ENCODE data around the gene RNF168.

- no peak for TF ChIP-seq MAFK (IDR thresholded peaks at IDR 0.05; ENCODE audit: low read depth, low read length)
- TF ChIP-seq NFE2L2 (IDR thresholded peaks at IDR 0.05; ENCODE audit: low read depth, low read length) = no peak
- TF ChIP-seq MAZ (IDR thresholded peaks at IDR 0.05; ENCODE audit: borderline replicate concordance, low read depth, low read length) = no peak
Measured at GRCh38 chr3:196428041-196428440, 75.5 kb downstream of the RNF168 start.

All from IMR-90 (cell line).